ENCODE measurements around the gene CD101.
"Not testable (repeated sequence)": the region's sequence is repeated elsewhere in the genome, so short reads cannot be mapped to it uniquely, and the experiment has no call there.

Gene CD101

GRCh38 chr1:117001254-117001927 lies at the start of gene CD101:
TSS of gene CD101 (plus strand) at chr1:117001760. CDS start at chr1:117001818, 58 bp downstream.
- DNase-seq, result no peak

GRCh38 chr1:116952738-116953275 lies 48.8 kb upstream of the CD101 start:
- DNase-seq, result no peak

GRCh38 chr1:116954440-116954839 lies 47.1 kb upstream of the CD101 start:
- DNase-seq, result no peak

- no peak for DNase-seq
These were observed 45.2 kb upstream of the CD101 start for GRCh38 chr1:116956378-116956777.

- DNase-seq, result no peak
These were observed 43.9 kb upstream of the CD101 start for GRCh38 chr1:116957646-116958045.

GRCh38 chr1:116958110-116958509 lies 43.5 kb upstream of the CD101 start:
- no peak for DNase-seq

GRCh38 chr1:116958977-116959376 lies 42.6 kb upstream of the CD101 start:
- DNase-seq, result no peak

- no peak for DNase-seq
These were observed 40.0 kb upstream of the CD101 start for GRCh38 chr1:116961606-116962005.

- no peak for DNase-seq
These were observed 38.4 kb upstream of the CD101 start for GRCh38 chr1:116962987-116963639.

- DNase-seq, result no peak
These were observed 34.8 kb upstream of the CD101 start for GRCh38 chr1:116966791-116967190.

GRCh38 chr1:116968724-116969123 lies 32.8 kb upstream of the CD101 start:
- DNase-seq, result no peak

GRCh38 chr1:116971258-116971860 lies 30.2 kb upstream of the CD101 start:
- DNase-seq, result no peak

GRCh38 chr1:116971965-116972673 lies 29.4 kb upstream of the CD101 start:
- no peak for DNase-seq

- DNase-seq, result no peak
These were observed 28.9 kb upstream of the CD101 start for GRCh38 chr1:116972674-116973030.

GRCh38 chr1:116980309-116980708 lies 21.3 kb upstream of the CD101 start:
- not testable (repeated sequence) for DNase-seq

- no peak for DNase-seq
These were observed 20.0 kb upstream of the CD101 start for GRCh38 chr1:116981521-116982037.

GRCh38 chr1:116982319-116983004 lies 19.1 kb upstream of the CD101 start:
- no peak for DNase-seq

- no peak for DNase-seq
These were observed 18.4 kb upstream of the CD101 start for GRCh38 chr1:116983112-116983511.

- no peak for DNase-seq
These were observed 17.9 kb upstream of the CD101 start for GRCh38 chr1:116983678-116984077.

- DNase-seq, result no peak
These were observed 17.0 kb upstream of the CD101 start for GRCh38 chr1:116984406-116985160.

- no peak for DNase-seq
These were observed 14.9 kb upstream of the CD101 start for GRCh38 chr1:116986421-116987255.
